Neural progenitor cell (in vitro differentiated cells): ENCODE results near the gene FAM131B. TPM values are rescaled to one million over a fixed set of nuclear protein-coding genes. Genes with fewer than 3 reads are reported as not detected.

ENCODE experiments used
- DNase-seq: peaks from one replicate; pipeline ENCODE4 v3.0.0-alpha.2; 2016; ENCODE audit warnings: low spot score
- H2AFZ ChIP-seq: fragments of 200-600 bp; sonication (generic); replicated peaks from 2 replicates; pipeline ENCODE4 v1.6.1; 2016; ENCODE audit warnings: antibody characterized with exemption
- H3F3A ChIP-seq: fragments of 200-600 bp; sonication (generic); 2 replicates; pipeline ENCODE4 v1.6.1; 2016; ENCODE audit warnings: antibody characterized with exemption, low read depth
- H3K27ac ChIP-seq: fragments of 200-600 bp; sonication (generic); 2 replicates; pipeline ENCODE4 v1.5.1; 2016; ENCODE audit warnings: mild to moderate bottlenecking
- H3K27me3 ChIP-seq: fragments of 200-600 bp; sonication (generic); 2 replicates; pipeline ENCODE4 v1.6.1; 2016; ENCODE audit warnings: mild to moderate bottlenecking, moderate library complexity
- H3K36me3 ChIP-seq: fragments of 200-600 bp; sonication (generic); 2 replicates; pipeline ENCODE4 v1.5.1; 2016
- H3K4me1 ChIP-seq: fragments of 200-600 bp; sonication (generic); 2 replicates; pipeline ENCODE4 v1.6.1; 2016; ENCODE audit warnings: mixed run types
- H3K4me2 ChIP-seq: fragments of 200-600 bp; sonication (generic); 2 replicates; pipeline ENCODE4 v1.6.1; 2016
- H3K4me3 ChIP-seq: fragments of 200-600 bp; sonication (generic); 2 replicates; pipeline ENCODE4 v1.5.1; 2016
- H3K79me2 ChIP-seq: fragments of 200-600 bp; sonication (generic); 2 replicates; pipeline ENCODE4 v1.6.1; 2016; ENCODE audit warnings: low read depth
- H3K9ac ChIP-seq: fragments of 200-600 bp; sonication (generic); 2 replicates; pipeline ENCODE4 v1.6.1; 2016
- H3K9me3 ChIP-seq: fragments of 200-600 bp; sonication (generic); 2 replicates; pipeline ENCODE4 v1.5.1; 2016; ENCODE audit warnings: low read depth
- H4K20me1 ChIP-seq: fragments of 200-600 bp; sonication (generic); 2 replicates; pipeline ENCODE4 v1.6.1; 2016; ENCODE audit warnings: low read depth
- H3K27ac Mint-ChIP-seq: 3 replicates; pipeline ENCODE4 v1.8.0; 2021; ENCODE audit warnings: mixed read lengths
- H3K27me3 Mint-ChIP-seq: 2 replicates; pipeline ENCODE4 v1.8.0; 2022; ENCODE audit warnings: low read depth, mild to moderate bottlenecking, inconsistent platforms, moderate library complexity, mixed read lengths; ENCODE audit not compliant: insufficient read depth
- H3K36me3 Mint-ChIP-seq: 3 replicates; pipeline ENCODE4 v1.8.0; 2021; ENCODE audit warnings: mixed read lengths
- H3K4me1 Mint-ChIP-seq: 3 replicates; pipeline ENCODE4 v1.8.0; 2021; ENCODE audit warnings: mixed read lengths
- H3K4me3 Mint-ChIP-seq: 3 replicates; pipeline ENCODE4 v1.8.0; 2021; ENCODE audit warnings: mild to moderate bottlenecking, moderate library complexity, mixed read lengths
- H3K9me3 Mint-ChIP-seq: 3 replicates; pipeline ENCODE4 v1.8.0; 2020; ENCODE audit warnings: mixed read lengths
- EZH2 ChIP-seq: fragments of 200-600 bp; sonication (generic); IDR thresholded peaks from 2 replicates; pipeline ENCODE4 v1.6.1; 2017; ENCODE audit warnings: antibody characterized with exemption, mild to moderate bottlenecking, moderate library complexity
- EZH2phosphoT487 ChIP-seq: fragments of 200-600 bp; sonication (generic); IDR thresholded peaks from 2 replicates; pipeline ENCODE4 v1.6.1; 2017; ENCODE audit warnings: antibody characterized with exemption
- total RNA-seq: library from RNA; depleted of rRNA; stranded (reverse); fragments of >200 nt; gene quantifications from 2 replicates; pipeline ENCODE4 v1.2.3, GENCODE V29; 2015; ENCODE audit warnings: low replicate concordance
- TF ChIP-seq, protein P1 (sequence below): fragments of 200-600 bp; sonication (generic); IDR thresholded peaks from 2 replicates; pipeline ENCODE4 v1.5.1; 2017; ENCODE audit warnings: antibody characterized with exemption, mild to moderate bottlenecking

Gene FAM131B
- total RNA-seq, 1 donor from 2014 or later, result 20.1 TPM

DNA sequence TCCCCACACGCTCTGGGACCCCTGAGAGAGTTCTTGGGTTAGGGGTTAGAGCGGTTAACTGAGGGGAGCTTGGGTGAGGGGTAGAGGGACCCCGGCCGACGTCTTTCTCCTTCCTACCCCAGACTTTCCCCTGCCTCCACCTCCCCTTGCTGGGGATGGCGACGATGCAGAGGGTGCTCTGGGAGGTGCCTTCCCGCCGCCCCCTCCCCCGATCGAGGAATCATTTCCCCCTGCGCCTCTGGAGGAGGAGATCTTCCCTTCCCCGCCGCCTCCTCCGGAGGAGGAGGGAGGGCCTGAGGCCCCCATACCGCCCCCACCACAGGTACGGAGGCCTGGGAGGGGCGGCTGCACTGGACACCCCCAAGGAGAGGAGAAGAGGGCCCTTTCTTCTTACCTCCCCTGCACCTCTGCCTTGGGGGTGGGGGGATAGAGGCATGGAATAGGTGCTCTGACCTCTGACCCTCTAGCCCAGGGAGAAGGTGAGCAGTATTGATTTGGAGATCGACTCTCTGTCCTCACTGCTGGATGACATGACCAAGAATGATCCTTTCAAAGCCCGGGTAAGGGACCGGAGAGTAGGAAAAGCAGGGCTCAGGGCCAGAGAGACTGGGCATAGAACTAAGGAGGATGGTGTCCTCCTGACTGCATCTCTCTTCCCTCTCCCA lies 19.7 kb upstream of the FAM131B start:
- Histone ChIP-seq H3K9ac (peak overlapping the region; percentile 87), H3K27ac (no peak overlapping the region), H3F3A (peaks cover 14% of the 10 kb centered on the region), H3K4me1 (peaks cover 20% of the 10 kb centered on the region), H3K4me3 (peak overlapping the region; percentile 88), H3K9me3 (no peaks in the 10 kb centered on the region), H3K79me2 (peaks cover 45% of the 10 kb centered on the region), H3K4me2 (peak overlapping the region; percentile 95), H4K20me1 (peaks cover 45% of the 10 kb centered on the region), H3K36me3 (no peaks in the 10 kb centered on the region), H3K27me3 (no peaks in the 10 kb centered on the region), H2AFZ (no peak overlapping the region)
- H3K4me3 Mint-ChIP-seq, result peak overlapping the region; percentile 83
- peaks cover 23% of the 10 kb centered on the region for H3K4me1 Mint-ChIP-seq
- H3K27ac Mint-ChIP-seq, result no peak overlapping the region
- H3K27me3 Mint-ChIP-seq, result peaks cover 9% of the 10 kb centered on the region
- TF ChIP-seq, protein P1, sequence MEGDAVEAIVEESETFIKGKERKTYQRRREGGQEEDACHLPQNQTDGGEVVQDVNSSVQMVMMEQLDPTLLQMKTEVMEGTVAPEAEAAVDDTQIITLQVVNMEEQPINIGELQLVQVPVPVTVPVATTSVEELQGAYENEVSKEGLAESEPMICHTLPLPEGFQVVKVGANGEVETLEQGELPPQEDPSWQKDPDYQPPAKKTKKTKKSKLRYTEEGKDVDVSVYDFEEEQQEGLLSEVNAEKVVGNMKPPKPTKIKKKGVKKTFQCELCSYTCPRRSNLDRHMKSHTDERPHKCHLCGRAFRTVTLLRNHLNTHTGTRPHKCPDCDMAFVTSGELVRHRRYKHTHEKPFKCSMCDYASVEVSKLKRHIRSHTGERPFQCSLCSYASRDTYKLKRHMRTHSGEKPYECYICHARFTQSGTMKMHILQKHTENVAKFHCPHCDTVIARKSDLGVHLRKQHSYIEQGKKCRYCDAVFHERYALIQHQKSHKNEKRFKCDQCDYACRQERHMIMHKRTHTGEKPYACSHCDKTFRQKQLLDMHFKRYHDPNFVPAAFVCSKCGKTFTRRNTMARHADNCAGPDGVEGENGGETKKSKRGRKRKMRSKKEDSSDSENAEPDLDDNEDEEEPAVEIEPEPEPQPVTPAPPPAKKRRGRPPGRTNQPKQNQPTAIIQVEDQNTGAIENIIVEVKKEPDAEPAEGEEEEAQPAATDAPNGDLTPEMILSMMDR, result no peak
- TF ChIP-seq EZH2phosphoT487, result no peak
- TF ChIP-seq EZH2, result no peak
- no peak for DNase-seq
- H3K9me3 Mint-ChIP-seq, result peaks cover 2% of the 10 kb centered on the region
- H3K36me3 Mint-ChIP-seq, result no peaks in the 10 kb centered on the region

DNA sequence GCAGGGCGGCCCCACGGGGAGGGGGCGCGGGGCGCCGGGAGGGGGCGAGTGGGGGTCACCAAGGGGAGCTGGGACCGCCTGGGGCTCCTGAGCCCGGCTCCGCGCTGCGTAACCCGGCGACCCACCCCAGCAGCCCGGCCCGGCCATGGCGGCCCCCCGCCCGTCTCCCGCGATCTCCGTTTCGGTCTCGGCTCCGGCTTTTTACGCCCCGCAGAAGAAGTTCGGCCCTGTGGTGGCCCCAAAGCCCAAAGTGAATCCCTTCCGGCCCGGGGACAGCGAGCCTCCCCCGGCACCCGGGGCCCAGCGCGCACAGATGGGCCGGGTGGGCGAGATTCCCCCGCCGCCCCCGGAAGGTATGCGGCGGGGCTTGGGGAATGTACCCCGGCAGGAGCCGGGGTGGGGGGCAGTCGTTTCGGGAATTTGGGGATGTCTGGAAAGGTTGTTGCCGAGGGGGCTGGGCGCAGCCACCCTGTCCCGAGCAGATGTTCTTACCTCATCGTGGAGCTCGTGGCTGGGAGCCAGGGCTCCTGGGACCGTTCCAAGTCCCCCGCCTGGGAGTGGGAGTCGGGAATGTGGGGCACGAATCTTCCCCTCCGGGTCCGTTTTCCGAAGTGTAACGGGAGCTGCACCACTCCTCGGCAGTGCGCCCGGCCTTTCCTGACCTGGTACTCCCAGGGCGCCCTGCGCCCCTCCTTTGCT lies 19.1 kb upstream of the FAM131B start:
- Mint-ChIP-seq H3K27me3 (peaks cover 9% of the 10 kb centered on the region), H3K27ac (no peak overlapping the region), H3K4me3 (peak overlapping the region; percentile 83), H3K9me3 (peaks cover 2% of the 10 kb centered on the region), H3K36me3 (no peaks in the 10 kb centered on the region), H3K4me1 (peaks cover 23% of the 10 kb centered on the region)
- TF ChIP-seq EZH2phosphoT487 (no peak), EZH2 (no peak)
- TF ChIP-seq, protein P1, result no peak
- Histone ChIP-seq H3K79me2 (peaks cover 45% of the 10 kb centered on the region), H3K9me3 (no peaks in the 10 kb centered on the region), H3K36me3 (no peaks in the 10 kb centered on the region), H3K27me3 (no peaks in the 10 kb centered on the region), H3K9ac (peak overlapping the region; percentile 87), H3K27ac (peak overlapping the region; percentile 87), H3K4me3 (peak overlapping the region; percentile 88), H3F3A (peaks cover 14% of the 10 kb centered on the region), H4K20me1 (peaks cover 41% of the 10 kb centered on the region), H3K4me1 (peaks cover 20% of the 10 kb centered on the region), H2AFZ (no peak overlapping the region), H3K4me2 (peak overlapping the region; percentile 95)
- DNase-seq, result peak; percentile 45

GRCh38 chr7:143380646-143381426 lies 18.3 kb upstream of the FAM131B start, which contains the start of gene ZYX:
Gene ZYX (plus strand): TSS chr7:143381345. CDS start chr7:143381572, 227 bp downstream.
- Histone ChIP-seq H3F3A (peaks cover 14% of the 10 kb centered on the region), H3K4me2 (peak within 1 kb of the TSS; percentile 95), H3K27me3 (no peaks in the 10 kb centered on the region), H3K4me1 (peaks cover 20% of the 10 kb centered on the region), H3K4me3 (peak within 1 kb of the TSS; percentile 88), H3K9ac (peak within 1 kb of the TSS; percentile 87), H2AFZ (peak within 1 kb of the TSS; percentile 48), H3K27ac (peak within 1 kb of the TSS; percentile 87), H3K36me3 (no peaks in the 10 kb centered on the region), H3K79me2 (peaks cover 44% of the 10 kb centered on the region), H3K9me3 (no peaks in the 10 kb centered on the region), H4K20me1 (peaks cover 35% of the 10 kb centered on the region)
- TF ChIP-seq, protein P1, result no peak
- TF ChIP-seq EZH2phosphoT487 (no peak), EZH2 (no peak)
- H3K9me3 Mint-ChIP-seq, result peaks cover 2% of the 10 kb centered on the region
- H3K27ac Mint-ChIP-seq, result peak within 1 kb of the TSS; percentile 36
- H3K36me3 Mint-ChIP-seq, result no peaks in the 10 kb centered on the region
- peak within 1 kb of the TSS; percentile 86 for H3K4me3 Mint-ChIP-seq
- H3K27me3 Mint-ChIP-seq, result peaks cover 9% of the 10 kb centered on the region
- peak; percentile 95 for DNase-seq
- peaks cover 23% of the 10 kb centered on the region for H3K4me1 Mint-ChIP-seq
